ENCODE results near the gene OSBPL1A.

GRCh38 chr18:24153397-24153796 lies 244.2 kb downstream of the OSBPL1A start:
- TF ChIP-seq, protein P1, sequence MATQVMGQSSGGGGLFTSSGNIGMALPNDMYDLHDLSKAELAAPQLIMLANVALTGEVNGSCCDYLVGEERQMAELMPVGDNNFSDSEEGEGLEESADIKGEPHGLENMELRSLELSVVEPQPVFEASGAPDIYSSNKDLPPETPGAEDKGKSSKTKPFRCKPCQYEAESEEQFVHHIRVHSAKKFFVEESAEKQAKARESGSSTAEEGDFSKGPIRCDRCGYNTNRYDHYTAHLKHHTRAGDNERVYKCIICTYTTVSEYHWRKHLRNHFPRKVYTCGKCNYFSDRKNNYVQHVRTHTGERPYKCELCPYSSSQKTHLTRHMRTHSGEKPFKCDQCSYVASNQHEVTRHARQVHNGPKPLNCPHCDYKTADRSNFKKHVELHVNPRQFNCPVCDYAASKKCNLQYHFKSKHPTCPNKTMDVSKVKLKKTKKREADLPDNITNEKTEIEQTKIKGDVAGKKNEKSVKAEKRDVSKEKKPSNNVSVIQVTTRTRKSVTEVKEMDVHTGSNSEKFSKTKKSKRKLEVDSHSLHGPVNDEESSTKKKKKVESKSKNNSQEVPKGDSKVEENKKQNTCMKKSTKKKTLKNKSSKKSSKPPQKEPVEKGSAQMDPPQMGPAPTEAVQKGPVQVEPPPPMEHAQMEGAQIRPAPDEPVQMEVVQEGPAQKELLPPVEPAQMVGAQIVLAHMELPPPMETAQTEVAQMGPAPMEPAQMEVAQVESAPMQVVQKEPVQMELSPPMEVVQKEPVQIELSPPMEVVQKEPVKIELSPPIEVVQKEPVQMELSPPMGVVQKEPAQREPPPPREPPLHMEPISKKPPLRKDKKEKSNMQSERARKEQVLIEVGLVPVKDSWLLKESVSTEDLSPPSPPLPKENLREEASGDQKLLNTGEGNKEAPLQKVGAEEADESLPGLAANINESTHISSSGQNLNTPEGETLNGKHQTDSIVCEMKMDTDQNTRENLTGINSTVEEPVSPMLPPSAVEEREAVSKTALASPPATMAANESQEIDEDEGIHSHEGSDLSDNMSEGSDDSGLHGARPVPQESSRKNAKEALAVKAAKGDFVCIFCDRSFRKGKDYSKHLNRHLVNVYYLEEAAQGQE (IDR thresholded peaks at IDR 0.05; ENCODE audit: insufficient replicate concordance, low read depth): no peak
- no peak for TF ChIP-seq POLR2AphosphoS5 (IDR thresholded peaks at IDR 0.05; ENCODE audit: low read depth)
- TF ChIP-seq, protein P2, sequence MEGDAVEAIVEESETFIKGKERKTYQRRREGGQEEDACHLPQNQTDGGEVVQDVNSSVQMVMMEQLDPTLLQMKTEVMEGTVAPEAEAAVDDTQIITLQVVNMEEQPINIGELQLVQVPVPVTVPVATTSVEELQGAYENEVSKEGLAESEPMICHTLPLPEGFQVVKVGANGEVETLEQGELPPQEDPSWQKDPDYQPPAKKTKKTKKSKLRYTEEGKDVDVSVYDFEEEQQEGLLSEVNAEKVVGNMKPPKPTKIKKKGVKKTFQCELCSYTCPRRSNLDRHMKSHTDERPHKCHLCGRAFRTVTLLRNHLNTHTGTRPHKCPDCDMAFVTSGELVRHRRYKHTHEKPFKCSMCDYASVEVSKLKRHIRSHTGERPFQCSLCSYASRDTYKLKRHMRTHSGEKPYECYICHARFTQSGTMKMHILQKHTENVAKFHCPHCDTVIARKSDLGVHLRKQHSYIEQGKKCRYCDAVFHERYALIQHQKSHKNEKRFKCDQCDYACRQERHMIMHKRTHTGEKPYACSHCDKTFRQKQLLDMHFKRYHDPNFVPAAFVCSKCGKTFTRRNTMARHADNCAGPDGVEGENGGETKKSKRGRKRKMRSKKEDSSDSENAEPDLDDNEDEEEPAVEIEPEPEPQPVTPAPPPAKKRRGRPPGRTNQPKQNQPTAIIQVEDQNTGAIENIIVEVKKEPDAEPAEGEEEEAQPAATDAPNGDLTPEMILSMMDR (IDR thresholded peaks at IDR 0.05; ENCODE audit: insufficient read depth, low read length): no peak

All from HL-60 (cell line).